Stimulated activated CD4-positive, alpha-beta T cell treated with anti-CD3 and anti-CD28 coated beads, Interleukin-1b, Interleukin-23, amount 100 ng/mL, for 24 hours (primary cell): ENCODE results near the gene TMEM47.

Source experiments
- DNase-seq, 4 experiments: peaks; one replicate each; pipeline ENCODE4 v3.0.0-alpha.2; 2020; ENCODE audit warnings: low read depth in 4 of 4, low spot score in 1 of 4

Gene TMEM47

DNA sequence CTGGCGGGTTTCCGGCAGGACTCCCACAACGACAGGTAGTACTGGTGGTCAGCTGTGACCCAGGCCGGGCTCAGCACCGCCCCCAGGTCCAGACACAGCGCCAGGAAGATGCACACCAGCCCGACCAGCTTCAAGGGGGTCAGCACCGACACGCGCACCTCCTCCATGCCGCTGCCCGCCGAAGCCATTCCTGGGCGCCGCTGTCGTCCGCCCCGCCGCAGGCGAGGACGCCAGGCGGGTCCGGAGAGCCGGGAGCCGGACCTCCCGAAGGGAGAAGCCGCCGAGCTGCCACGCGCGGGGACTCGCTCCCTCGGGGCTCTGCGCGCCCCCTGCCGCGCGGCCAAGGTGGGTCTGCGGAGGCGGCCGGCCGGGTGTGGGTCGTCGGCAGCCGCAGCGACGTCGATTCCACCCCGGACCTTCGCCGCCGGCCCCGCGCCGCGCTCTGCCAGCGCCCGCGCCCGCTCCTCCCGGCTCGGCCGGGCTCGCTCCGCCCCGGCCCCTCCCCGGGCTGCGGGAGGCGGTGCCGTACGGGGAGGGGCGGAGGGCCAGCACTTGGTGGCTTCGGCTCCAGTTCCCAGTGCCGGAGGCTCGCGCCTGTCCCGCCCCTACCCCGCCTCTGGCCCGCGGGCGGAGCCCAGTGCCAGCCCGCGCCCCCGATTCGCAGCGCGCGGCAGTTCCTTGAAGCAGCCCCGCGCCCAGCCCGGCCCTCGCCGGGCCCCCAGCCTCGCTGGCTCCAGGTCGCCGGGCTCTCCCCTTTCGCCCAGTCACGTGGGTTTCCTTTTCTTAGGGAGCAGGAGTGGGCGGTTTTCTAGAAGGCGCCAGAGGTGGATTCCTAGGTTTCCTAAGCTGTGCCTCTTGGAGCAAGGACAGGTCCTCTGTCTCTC, at the start of gene TMEM47:
TSS of gene TMEM47 (minus strand) at position 444 of the 884 bp plus-strand sequence. CDS start at position 188, 256 bp downstream.
- no peak for DNase-seq

DNA sequence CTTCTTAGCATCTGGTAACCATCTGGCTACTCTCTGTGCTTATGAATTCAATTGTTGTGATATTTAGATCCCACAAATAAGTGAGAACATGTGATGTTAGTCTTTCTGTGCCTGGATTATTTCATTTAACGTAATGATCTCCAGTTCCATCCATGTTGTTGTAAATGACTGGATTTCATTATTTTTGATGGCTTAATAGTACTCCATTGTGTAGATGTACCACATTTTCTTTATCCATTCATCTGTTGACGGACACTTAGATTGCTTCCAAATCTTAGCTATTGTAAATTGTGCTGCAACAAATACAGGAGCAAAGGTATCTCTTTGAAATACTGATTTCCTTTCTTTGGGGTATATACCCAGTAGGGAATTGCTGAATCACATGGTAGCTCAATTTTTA, 30.0 kb upstream of the TMEM47 start:
- no peak for DNase-seq

DNA sequence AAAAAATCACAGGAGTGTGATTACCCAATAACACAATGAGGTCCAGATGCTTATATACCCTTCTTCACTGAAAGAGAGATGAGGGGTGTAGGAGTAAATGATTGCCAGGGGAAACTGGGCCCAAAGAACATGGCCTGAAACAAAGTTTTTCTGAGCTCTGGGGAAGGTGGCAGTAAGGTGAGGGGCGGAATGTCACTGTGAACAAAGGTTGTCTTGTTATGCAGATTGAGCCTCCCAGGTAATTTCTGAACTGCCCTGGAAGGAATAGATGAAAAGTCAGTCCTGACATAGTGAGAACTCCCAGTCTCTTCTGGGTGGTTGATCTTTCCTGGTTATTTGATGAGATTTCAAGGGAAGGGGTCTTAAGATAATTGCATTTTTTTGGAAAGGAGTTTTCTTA, 2.5 kb upstream of the TMEM47 start:
- no peak for DNase-seq

DNA sequence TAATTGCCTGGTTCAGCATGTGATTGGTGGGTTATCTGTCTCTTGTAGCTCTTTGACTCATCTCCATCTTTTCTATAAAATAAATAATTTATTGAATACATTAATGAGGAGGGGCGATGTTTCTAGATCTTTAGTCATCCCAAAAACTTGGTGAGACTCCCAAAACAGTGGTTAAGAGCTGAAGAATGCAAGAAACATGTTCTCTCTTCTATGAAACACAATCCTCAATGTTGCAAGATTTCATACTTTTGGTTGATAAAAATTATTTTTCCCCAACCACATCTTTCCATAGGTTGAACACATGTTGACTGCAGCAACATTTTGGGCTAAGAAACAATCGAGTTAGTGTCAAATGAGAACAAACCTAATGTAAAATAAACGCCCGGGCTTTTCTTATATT, 1.2 kb upstream of the TMEM47 start:
- no peak for DNase-seq

DNA sequence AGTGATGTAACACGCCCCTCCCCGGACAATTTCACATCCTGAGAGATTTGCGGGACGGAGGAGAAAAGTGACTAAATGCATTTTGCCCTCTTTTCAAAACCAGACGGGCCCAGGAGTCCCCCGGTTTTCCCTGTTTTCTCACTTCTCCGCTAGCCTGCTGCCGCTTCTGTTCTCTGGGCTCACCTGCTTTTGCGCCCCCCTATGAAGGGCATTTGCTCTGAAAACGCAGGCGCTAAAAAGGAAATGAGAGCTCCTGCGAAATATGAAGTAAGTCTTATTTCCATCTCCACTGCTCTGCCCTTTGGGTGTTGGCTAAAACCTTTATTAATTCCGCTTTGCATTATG, 613 bp upstream of the TMEM47 start:
- DNase-seq: no peak

DNA sequence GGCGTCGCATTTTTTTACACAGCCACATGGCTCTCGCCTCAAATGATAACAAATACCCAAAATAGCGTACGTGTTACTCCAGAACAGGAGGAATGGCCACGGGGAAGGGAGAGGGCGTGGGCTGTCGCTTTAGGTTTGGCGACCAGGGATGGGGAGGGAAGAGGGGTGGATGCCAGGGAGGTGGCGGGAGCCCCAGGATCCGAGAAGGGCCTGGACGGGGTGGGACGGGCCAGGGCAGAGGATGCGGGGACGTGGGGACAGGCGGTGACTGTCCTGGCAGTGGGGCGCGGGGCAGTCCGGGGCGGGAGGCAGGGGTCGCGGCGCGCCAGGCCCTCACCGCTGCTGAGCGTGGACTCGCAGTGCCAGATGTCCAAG, 631 bp downstream of the TMEM47 start:
- DNase-seq: no peak

DNA sequence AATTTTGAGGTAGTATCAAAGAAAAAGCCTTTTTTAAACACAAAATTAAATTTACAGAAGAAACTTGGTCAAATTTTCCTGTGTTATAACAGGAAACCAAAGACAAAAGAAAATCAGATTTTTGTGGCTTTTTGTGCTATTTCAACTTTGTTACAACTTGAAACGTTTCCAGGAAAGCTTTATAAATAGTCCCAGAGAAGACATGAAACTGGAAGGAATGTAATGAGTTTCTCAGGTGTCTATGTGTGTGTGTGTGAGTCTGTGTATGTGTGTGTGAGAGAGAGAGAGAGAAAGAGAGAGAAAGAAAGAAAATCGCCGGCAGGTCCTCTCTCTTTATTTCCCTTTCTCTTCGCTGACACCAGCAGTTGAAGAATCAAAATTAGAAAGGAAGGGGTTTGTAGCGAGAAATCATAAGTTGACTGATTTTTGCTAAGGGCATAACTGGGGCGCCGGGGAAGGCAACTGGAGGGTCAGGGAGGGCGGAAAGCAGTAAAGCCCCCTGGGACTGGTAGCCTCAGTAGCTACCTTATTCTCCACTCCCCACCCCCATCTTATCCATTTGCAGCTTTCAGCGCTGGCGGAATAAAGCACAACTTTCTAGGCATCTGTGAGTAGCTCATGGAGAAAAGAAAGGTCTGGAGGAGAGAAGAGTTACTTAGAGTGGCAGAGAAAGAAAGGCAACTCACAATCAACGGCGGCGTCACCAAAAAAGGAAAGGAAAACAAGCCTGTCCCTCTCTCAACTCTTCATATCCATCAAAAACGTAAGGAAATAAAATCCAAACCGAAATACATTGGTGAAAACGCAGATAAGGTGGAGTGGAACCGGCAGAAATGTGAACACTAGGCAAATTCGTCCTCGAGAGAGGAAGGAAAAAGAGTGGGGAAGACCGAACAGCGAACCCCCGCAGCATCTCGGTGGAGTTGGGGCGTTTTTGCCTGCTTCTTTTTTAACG, 1.3 kb downstream of the TMEM47 start:
- DNase-seq: no peak

DNA sequence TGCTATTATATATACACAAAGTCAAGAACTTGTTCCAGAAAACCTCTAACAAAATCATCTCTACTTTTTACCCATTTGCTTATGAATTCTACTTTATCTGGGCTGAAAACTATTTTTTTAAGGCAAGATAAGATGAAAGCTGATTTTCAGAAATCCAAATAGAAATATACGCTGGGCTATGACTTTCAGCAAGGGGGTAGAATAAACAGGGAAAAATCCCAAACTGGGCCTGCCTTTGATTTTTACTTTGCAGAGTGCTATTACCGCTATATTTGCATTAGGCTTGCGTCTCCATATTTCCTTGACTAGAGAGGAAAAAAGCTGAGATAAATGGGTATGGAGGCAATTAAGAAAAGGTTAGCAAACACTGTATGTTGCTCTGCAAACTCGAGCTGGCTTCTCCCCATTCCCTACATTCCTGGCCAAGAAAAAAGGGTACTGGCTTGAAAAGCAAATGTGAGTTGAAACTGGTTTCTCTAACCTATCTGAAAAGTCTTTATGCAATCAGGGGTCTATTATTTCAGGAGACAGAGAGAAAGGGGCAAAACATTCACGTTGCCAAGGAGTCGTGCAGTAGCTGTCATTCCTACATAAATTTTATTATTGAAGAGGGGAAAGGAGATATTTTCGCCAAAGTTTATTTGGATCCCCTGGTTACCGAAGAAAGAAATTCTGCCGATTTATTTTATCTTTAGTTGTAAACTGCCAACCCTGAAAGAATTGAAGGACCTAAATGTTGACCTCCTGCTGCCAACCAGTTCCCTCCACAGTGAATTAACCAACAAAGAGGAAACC, 2.2 kb downstream of the TMEM47 start:
- no peak for DNase-seq

DNA sequence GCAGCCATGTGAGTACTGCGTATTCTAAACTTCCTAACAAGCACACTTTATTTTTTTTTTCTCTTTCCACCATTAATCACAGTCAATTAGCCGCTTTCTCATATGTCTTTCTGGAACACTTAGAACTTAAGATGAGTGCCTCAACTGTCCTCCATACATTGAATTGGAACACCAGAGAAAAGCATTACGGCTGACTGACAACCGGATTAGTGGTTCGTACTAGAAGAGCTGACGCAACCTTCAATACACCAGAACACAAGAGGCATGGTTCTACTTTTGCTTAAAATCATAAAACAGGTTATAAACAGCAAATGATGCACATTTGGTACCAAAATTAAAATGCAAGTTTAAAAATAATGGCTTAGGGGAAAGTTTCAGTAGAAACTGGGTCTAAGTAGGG, 3.3 kb downstream of the TMEM47 start:
- DNase-seq: no peak

DNA sequence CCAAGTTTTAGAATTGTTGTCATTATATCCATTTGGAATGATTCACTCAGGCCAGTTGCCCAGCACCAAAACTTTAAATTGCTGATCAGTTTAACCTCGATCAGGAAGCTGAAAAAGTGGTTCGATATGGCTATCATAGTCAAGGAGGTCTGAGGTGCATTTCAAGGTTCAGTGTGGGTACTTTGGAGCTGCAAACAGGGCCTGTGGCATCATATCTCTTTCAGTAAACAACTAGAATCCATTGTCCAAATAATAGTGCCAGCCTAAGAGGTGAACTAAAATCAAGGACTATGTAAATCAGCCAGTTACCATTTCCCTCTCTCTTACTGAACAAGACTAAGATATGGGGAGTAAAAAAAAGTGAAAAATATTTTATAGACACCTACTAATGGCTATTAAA, 14.2 kb downstream of the TMEM47 start:
- no peak for DNase-seq

DNA sequence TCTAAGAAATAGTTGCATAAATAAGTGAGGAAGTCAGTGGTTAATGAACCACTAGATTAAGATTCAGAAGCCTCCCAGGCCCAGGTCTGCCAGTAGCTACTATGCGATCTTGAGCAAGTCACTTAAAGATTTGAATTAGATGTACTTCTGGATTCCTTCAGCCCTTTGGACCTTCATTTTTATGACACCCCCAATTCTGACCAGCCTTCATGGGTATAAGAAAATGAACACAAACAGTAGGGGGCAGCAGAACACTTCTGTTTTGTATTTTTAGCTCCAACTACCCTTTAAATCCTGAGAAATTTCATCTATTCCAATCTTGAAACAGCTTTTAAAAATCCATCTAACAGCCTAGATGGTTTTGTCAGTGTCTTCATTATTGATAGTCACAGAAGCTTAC, 19.0 kb downstream of the TMEM47 start:
- no peak for DNase-seq

DNA sequence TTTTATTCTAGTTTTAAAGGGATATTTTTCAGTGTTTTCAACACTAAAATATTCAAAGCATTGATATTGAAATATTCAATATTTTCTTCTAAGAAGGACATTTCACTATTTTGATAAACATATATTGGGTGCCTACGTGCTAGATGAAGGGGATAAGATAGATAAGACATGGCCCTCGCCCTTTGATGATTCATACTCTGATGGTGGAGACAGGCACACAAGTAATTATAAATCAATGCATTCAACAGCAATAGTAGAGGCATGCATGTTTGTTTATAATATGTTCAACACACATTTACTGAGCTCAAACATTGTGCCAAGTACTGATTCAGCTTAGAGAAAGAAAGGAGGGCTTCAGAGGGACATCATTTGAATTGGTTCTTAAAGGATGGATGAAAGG, 22.7 kb downstream of the TMEM47 start:
- no peak for DNase-seq

DNA sequence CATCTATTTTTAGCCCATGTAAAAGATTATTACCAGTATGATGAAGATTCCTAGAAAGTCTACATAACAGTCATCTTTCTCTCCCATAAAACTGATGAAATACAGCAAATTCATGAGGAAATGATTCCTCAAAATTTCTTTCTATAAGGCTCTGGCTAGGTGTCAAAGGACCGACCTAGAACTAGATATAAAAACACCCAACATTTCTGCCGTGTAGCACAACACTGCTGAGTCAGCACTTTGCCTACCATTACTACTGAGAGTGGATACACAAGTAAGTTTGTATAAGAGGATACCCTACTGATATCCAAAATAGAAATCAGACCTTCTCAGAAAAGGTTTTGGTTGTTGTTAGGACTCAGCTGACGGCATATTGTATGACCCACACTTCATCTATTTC, 24.7 kb downstream of the TMEM47 start:
- no peak for DNase-seq

DNA sequence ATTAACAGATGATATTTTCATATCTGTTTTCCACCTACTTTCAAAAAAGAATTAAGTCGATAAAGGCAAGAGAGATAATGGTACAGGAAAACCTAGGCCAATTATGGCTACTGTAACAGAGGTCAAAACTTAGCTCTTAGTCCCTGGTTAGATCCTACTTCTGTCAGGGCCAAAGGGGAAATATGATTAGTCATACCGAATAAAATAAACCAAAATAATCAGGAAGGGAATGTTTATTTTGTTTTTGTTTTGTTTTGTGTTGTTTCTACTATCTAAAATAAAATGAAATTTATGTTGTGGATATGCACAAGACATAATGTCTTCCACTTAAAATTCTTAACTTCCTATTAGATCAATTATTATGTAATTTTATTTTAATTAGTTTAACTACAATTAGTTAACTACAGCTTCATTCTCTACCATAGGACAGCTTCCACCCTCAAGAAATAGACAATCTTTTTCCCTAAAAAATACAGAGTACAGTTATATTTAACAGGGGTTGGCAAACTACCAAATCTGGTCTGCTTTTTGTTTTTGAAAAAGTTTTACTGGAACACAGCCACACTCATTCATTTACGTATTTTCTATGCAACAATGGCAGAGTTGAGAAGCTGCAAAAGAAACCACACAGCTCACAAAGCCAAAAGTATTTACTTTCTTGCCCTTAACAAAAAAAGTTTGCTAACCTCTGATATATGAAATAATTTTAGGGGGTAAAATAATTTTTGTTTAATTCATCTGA, 25.4 kb downstream of the TMEM47 start:
- no peak for DNase-seq

DNA sequence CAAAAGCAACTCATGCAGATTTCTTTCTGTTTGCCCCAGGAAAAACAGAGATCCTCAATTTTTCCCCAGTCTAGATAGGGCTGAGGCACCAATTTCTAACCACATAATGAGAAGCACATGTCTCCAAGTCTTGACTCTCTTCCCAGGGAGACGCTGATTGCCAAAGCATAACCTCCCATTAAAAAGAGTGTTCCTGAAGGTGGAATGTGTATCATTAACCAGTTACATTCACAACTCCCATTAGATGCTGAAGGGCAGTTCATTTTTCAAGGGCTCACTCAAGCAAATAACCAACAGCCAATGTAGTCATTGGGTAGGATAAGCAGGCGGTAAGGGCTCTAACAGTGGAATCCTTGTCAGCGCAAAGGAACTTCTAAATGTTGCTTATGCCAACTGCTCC, 27.5 kb downstream of the TMEM47 start:
- DNase-seq: no peak

DNA sequence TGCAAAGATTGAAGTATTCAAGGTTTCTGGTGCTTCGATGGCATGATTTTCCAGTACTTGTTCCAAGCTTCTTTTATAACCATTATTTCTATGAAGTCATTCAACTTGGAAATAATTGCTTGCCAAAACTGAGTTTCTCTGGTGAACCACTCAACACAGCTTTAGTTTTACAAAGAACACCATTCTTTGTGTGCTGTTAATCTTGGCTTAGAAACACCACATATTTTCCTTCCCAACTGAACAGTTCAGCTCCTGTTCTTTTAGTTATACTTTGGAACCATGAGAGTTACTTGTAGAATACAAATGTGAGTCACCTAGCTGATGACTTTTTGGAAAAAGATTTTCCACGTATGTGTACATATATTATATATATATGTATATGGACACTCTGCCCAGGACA, 32.7 kb downstream of the TMEM47 start:
- no peak for DNase-seq

DNA sequence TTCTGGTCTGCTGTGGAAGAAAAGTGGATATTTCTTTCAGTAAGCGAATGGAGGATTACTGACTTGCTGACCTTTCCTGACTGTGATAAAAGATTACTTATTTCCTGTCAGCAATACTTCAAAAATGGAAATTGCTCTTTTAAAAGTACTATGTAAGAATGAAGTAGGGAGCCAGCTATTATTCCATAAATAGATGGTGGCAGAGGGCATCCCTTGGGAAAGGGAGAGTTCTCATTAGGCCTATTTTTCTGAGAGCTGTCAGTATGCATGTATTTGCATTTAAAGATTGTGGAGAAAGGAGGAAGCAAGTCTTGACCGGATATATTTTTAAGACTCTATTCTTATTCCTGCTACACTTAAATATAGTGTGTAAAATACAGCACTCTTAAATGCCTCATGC, 37.2 kb downstream of the TMEM47 start:
- no peak for DNase-seq

DNA sequence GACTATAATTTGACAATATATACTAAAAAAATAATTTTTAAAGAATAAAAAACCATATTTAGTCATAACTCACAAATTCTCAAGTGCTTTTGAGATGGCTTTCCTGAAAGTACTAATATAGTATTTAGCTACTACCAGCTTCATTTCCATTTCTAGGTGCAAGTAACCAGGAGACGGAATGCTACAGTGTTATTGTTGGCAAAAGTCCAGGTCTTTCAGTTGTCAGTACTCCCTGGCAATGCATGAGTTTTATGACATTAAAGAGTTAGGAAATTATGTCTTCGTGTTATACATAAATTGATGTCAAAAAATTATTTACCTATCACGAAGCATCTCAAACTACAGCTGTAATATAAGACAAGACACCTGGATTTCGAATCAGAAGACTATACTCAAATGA, 45.0 kb downstream of the TMEM47 start:
- DNase-seq: no peak

DNA sequence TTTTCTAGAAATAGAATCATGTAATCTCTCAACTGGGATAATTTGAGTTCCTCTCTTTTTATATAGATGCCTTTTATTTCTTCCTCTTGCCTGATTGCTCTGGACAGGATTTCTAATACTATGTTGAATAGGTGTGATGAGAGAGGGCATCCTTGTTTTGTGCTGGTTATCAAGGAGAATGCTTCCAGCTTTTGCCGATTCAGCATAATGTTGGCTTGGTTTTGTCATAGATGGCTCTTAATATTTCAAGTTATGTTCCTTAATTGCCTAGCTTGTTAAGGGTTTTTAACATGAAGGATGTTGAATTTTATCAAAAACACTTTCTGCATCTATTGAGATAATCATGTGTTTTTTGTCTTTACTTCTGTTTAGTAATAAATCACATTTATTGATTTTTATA, 58.7 kb downstream of the TMEM47 start:
- DNase-seq: no peak

DNA sequence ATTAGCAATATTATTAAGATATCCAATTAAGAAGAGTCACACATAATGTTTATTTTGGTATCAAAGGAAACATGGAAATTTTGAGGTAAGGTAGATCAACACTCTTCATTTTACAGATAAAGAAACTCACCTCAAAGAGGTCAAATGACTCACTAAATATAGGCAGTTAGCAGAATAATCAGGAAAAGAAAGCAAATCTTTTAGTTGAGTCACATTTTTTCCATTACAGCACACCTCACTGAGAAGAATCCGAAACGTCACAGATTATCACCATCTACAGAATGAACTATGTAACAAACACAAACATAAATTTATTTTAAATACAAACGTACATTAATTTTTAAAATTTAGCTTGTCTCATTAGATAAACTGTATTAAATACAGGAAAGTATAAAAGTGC, 70.1 kb downstream of the TMEM47 start:
- no peak for DNase-seq
